CD4-positive, CD25-positive, alpha-beta regulatory T cell (primary cell): ENCODE data around the gene PPP2R2B. TPM values are rescaled to one million over a fixed set of nuclear protein-coding genes. Genes with fewer than 3 reads are reported as not detected.
A peak's percentile ranks its signal among the peaks of the same experiment; 100 is the strongest.

Experiments used
- ATAC-seq, 2 donors: fragments of 150-1000 bp; cut with Tn5 transposase; one replicate each; pipeline ENCODE4 v1.10.0; 2021; ENCODE audit warnings: low read depth in 2 of 2, moderate number of reproducible peaks in 2 of 2, moderate library complexity in 1 of 2
- DNase-seq, 3 donors: peaks; one replicate each; pipeline versions ENCODE4 v3.0.0 to v3.0.0-alpha.2; 2012 to 2022; ENCODE audit warnings: mixed read lengths in 1 of 3
- H3K27ac ChIP-seq: one replicate; pipeline ENCODE4 v1.7.0; 2013; ENCODE audit warnings: mild to moderate bottlenecking, low read length; ENCODE audit not compliant: insufficient read depth, poor library complexity, severe bottlenecking
- H3K27me3 ChIP-seq: one replicate; pipeline ENCODE4 v1.7.0; 2013; ENCODE audit warnings: low read length; ENCODE audit not compliant: control insufficient read depth, insufficient read depth
- H3K36me3 ChIP-seq: one replicate; pipeline ENCODE4 v1.7.0; 2013; ENCODE audit warnings: mild to moderate bottlenecking, low read length, moderate library complexity; ENCODE audit not compliant: control insufficient read depth, insufficient read depth
- H3K4me1 ChIP-seq: 2 replicates; pipeline ENCODE4 v1.7.0; 2013; ENCODE audit warnings: mild to moderate bottlenecking, low read length; ENCODE audit not compliant: insufficient read depth, control insufficient read depth, poor library complexity, severe bottlenecking
- H3K4me3 ChIP-seq: one replicate; pipeline ENCODE4 v1.7.0; 2013; ENCODE audit warnings: low read depth, mild to moderate bottlenecking, low read length, moderate library complexity
- H3K9me3 ChIP-seq, 2 experiments: 1 replicate in 1 of 2; 2 replicates in 1 of 2; pipeline ENCODE4 v1.7.0; 2013; ENCODE audit warnings: low read length in 2 of 2, mild to moderate bottlenecking in 1 of 2, moderate library complexity in 1 of 2; ENCODE audit not compliant: control insufficient read depth in 2 of 2
- H3K27ac Mint-ChIP-seq, 3 donors: one replicate each; pipeline ENCODE4 v1.8.0; 2020 to 2022; ENCODE audit warnings: mild to moderate bottlenecking in 3 of 3, mixed read lengths in 3 of 3, moderate library complexity in 2 of 3
- H3K27me3 Mint-ChIP-seq: one replicate; pipeline ENCODE4 v1.8.0; 2022; ENCODE audit warnings: mild to moderate bottlenecking, mixed read lengths
- H3K36me3 Mint-ChIP-seq: one replicate; pipeline ENCODE4 v1.8.0; 2020; ENCODE audit warnings: mixed read lengths
- H3K4me1 Mint-ChIP-seq, 4 donors: one replicate each; pipeline ENCODE4 v1.8.0; 2020 to 2022; ENCODE audit warnings: mixed read lengths in 4 of 4, mild to moderate bottlenecking in 1 of 4
- H3K4me3 Mint-ChIP-seq, 4 donors: one replicate each; pipeline ENCODE4 v1.8.0; 2020 to 2022; ENCODE audit warnings: mild to moderate bottlenecking in 4 of 4, mixed read lengths in 4 of 4, moderate library complexity in 3 of 4
- H3K9me3 Mint-ChIP-seq, 7 donors: one replicate each; pipeline ENCODE4 v1.8.0; 2020 to 2022; ENCODE audit warnings: mixed read lengths in 7 of 7, mild to moderate bottlenecking in 3 of 7, moderate library complexity in 2 of 7
- polyA plus RNA-seq, 4 donors: library from polyadenylated mRNA; unstranded; fragments of 300-500 nt; fragmentation: Illumina TruSeq; gene quantifications; one replicate each; pipeline ENCODE4 v1.2.3, GENCODE V29; 2021
- total RNA-seq: library from RNA; stranded (reverse); gene quantifications from one replicate; pipeline ENCODE4 v1.2.3, GENCODE V29; 2022

The PPP2R2B gene
- total and polyA plus RNA-seq, 5 donors from 2014 or later = 6.1 to 16.7 (median 14.5) TPM

- H3K27ac Mint-ChIP-seq = no peak overlapping the region
- ATAC-seq = no peak
- H3K27me3 ChIP-seq = no peaks in the 10 kb centered on the region
Measured at GRCh38 chr5:146765089-146765832, 113.3 kb downstream of the PPP2R2B start.

GRCh38 chr5:146762830-146763229, 115.7 kb downstream of the PPP2R2B start:
- Mint-ChIP-seq H3K4me1 (peaks cover 5 to 38% (median 26%) of the 10 kb centered on the region in 4 donors), H3K27me3 (no peaks in the 10 kb centered on the region), H3K36me3 (peaks cover 4% of the 10 kb centered on the region), H3K9me3 (peaks cover 0 to 4% (median 0%) of the 10 kb centered on the region in 7 donors), H3K4me3 (no peak overlapping the region), H3K27ac (no peak overlapping the region)
- ATAC-seq (no peak), DNase-seq (no peak)
- H3K4me3 ChIP-seq = no peak overlapping the region
- H3K36me3 ChIP-seq = no peaks in the 10 kb centered on the region
- no peak overlapping the region for H3K27ac ChIP-seq
- H3K9me3 ChIP-seq = no peaks in the 10 kb centered on the region
- H3K27me3 ChIP-seq = no peaks in the 10 kb centered on the region
- peaks cover 14% of the 10 kb centered on the region for H3K4me1 ChIP-seq

More at GRCh38 chr5:146765089-146765832, 113.3 kb downstream of the PPP2R2B start:
- H3K36me3 ChIP-seq = no peaks in the 10 kb centered on the region
- H3K4me3 ChIP-seq = no peak overlapping the region
- H3K27ac ChIP-seq = no peak overlapping the region
- peaks cover 5% of the 10 kb centered on the region for H3K4me1 ChIP-seq
- H3K36me3 Mint-ChIP-seq = peaks cover 4% of the 10 kb centered on the region
- peaks cover 0 to 4% (median 2%) of the 10 kb centered on the region in 7 donors for H3K9me3 Mint-ChIP-seq
- peaks cover 0 to 21% (median 14%) of the 10 kb centered on the region in 4 donors for H3K4me1 Mint-ChIP-seq
- no peak overlapping the region for H3K4me3 Mint-ChIP-seq
- no peaks in the 10 kb centered on the region for H3K27me3 Mint-ChIP-seq
- H3K9me3 ChIP-seq = no peaks in the 10 kb centered on the region
- DNase-seq = peak in 1 of 3 donors; percentile 2

- no peaks in the 10 kb centered on the region for H3K36me3 ChIP-seq
- no peak overlapping the region for H3K27ac ChIP-seq
- peaks cover 4% of the 10 kb centered on the region for H3K36me3 Mint-ChIP-seq
- H3K27ac Mint-ChIP-seq = no peak overlapping the region
- H3K9me3 ChIP-seq = no peaks in the 10 kb centered on the region
- peaks cover 14% of the 10 kb centered on the region for H3K4me1 ChIP-seq
- no peak for ATAC-seq
- H3K27me3 Mint-ChIP-seq = no peaks in the 10 kb centered on the region
- no peak overlapping the region for H3K4me3 ChIP-seq
- peaks cover 5 to 40% (median 31%) of the 10 kb centered on the region in 4 donors for H3K4me1 Mint-ChIP-seq
- H3K27me3 ChIP-seq = no peaks in the 10 kb centered on the region
- no peak overlapping the region for H3K4me3 Mint-ChIP-seq
- DNase-seq = no peak
- H3K9me3 Mint-ChIP-seq = peaks cover 0 to 4% (median 0%) of the 10 kb centered on the region in 7 donors
Measured at GRCh38 chr5:146761811-146762210, 116.7 kb downstream of the PPP2R2B start.

GRCh38 chr5:146758938-146759337, 119.6 kb downstream of the PPP2R2B start:
- H3K9me3 ChIP-seq = no peaks in the 10 kb centered on the region
- H3K4me1 Mint-ChIP-seq = peaks cover 9 to 43% (median 31%) of the 10 kb centered on the region in 4 donors
- peak overlapping the region in 1 of 3 donors; percentile 3 for H3K27ac Mint-ChIP-seq
- H3K27me3 Mint-ChIP-seq = no peaks in the 10 kb centered on the region
- peaks cover 19% of the 10 kb centered on the region for H3K4me1 ChIP-seq
- no peak for ATAC-seq
- no peaks in the 10 kb centered on the region for H3K36me3 ChIP-seq
- H3K36me3 Mint-ChIP-seq = peaks cover 4% of the 10 kb centered on the region
- peak in 1 of 3 donors; percentile 16 for DNase-seq
- H3K4me3 Mint-ChIP-seq = no peak overlapping the region
- H3K9me3 Mint-ChIP-seq = peaks cover 0 to 4% (median 0%) of the 10 kb centered on the region in 7 donors
- H3K27me3 ChIP-seq = no peaks in the 10 kb centered on the region
- H3K27ac ChIP-seq = no peak overlapping the region
- no peak overlapping the region for H3K4me3 ChIP-seq

- no peak overlapping the region for H3K4me3 ChIP-seq
- Mint-ChIP-seq H3K4me3 (no peak overlapping the region), H3K4me1 (peaks cover 18 to 52% (median 40%) of the 10 kb centered on the region in 4 donors), H3K27me3 (no peaks in the 10 kb centered on the region), H3K27ac (peak overlapping the region in 1 of 3 donors; percentile 48), H3K36me3 (peaks cover 4% of the 10 kb centered on the region), H3K9me3 (peaks cover 0 to 4% (median 0%) of the 10 kb centered on the region in 7 donors)
- H3K27ac ChIP-seq = no peak overlapping the region
- DNase-seq (no peak), ATAC-seq (no peak)
- no peaks in the 10 kb centered on the region for H3K9me3 ChIP-seq
- peaks cover 27% of the 10 kb centered on the region for H3K4me1 ChIP-seq
- no peaks in the 10 kb centered on the region for H3K36me3 ChIP-seq
- H3K27me3 ChIP-seq = no peaks in the 10 kb centered on the region
Measured at GRCh38 chr5:146758076-146758475, 120.5 kb downstream of the PPP2R2B start.

- peaks cover 31 to 67% (median 54%) of the 10 kb centered on the region in 4 donors for H3K4me1 Mint-ChIP-seq
Measured at GRCh38 chr5:146756546-146756945, 122.0 kb downstream of the PPP2R2B start.

GRCh38 chr5:146755793-146756192, 122.8 kb downstream of the PPP2R2B start:
- H3K27me3 ChIP-seq = no peaks in the 10 kb centered on the region

More at GRCh38 chr5:146756546-146756945, 122.0 kb downstream of the PPP2R2B start:
- no peaks in the 10 kb centered on the region for H3K27me3 Mint-ChIP-seq
- H3K4me1 ChIP-seq = peaks cover 43% of the 10 kb centered on the region
- H3K27me3 ChIP-seq = no peaks in the 10 kb centered on the region
- H3K9me3 Mint-ChIP-seq = peaks cover 0 to 2% (median 0%) of the 10 kb centered on the region in 7 donors
- peaks cover 4% of the 10 kb centered on the region for H3K36me3 Mint-ChIP-seq
- DNase-seq = no peak
- no peak overlapping the region for H3K27ac ChIP-seq
- H3K9me3 ChIP-seq = no peaks in the 10 kb centered on the region
- H3K36me3 ChIP-seq = no peaks in the 10 kb centered on the region
- ATAC-seq = no peak
- H3K4me3 ChIP-seq = no peak overlapping the region
- no peak overlapping the region for H3K4me3 Mint-ChIP-seq
- peak overlapping the region in 2 of 3 donors; percentile 28 to 77 for H3K27ac Mint-ChIP-seq

More at GRCh38 chr5:146755793-146756192, 122.8 kb downstream of the PPP2R2B start:
- no peaks in the 10 kb centered on the region for H3K9me3 ChIP-seq
- DNase-seq (no peak), ATAC-seq (no peak)
- Mint-ChIP-seq H3K4me3 (no peak overlapping the region), H3K4me1 (peaks cover 32 to 74% (median 59%) of the 10 kb centered on the region in 4 donors), H3K27ac (no peak overlapping the region), H3K36me3 (peaks cover 8% of the 10 kb centered on the region), H3K27me3 (no peaks in the 10 kb centered on the region), H3K9me3 (peaks cover 0 to 5% (median 0%) of the 10 kb centered on the region in 7 donors)
- no peaks in the 10 kb centered on the region for H3K36me3 ChIP-seq
- no peak overlapping the region for H3K27ac ChIP-seq
- peaks cover 50% of the 10 kb centered on the region for H3K4me1 ChIP-seq
- no peak overlapping the region for H3K4me3 ChIP-seq
